ENCODE data around the gene CNTNAP5.

GRCh38 chr2:124159166-124159565 is 134.1 kb downstream of the CNTNAP5 start:
- TF ChIP-seq, protein P1, sequence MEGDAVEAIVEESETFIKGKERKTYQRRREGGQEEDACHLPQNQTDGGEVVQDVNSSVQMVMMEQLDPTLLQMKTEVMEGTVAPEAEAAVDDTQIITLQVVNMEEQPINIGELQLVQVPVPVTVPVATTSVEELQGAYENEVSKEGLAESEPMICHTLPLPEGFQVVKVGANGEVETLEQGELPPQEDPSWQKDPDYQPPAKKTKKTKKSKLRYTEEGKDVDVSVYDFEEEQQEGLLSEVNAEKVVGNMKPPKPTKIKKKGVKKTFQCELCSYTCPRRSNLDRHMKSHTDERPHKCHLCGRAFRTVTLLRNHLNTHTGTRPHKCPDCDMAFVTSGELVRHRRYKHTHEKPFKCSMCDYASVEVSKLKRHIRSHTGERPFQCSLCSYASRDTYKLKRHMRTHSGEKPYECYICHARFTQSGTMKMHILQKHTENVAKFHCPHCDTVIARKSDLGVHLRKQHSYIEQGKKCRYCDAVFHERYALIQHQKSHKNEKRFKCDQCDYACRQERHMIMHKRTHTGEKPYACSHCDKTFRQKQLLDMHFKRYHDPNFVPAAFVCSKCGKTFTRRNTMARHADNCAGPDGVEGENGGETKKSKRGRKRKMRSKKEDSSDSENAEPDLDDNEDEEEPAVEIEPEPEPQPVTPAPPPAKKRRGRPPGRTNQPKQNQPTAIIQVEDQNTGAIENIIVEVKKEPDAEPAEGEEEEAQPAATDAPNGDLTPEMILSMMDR (conservative IDR thresholded peaks at IDR 0.05; ENCODE audit: low read depth, low read length) = no peak
- no peak for TF ChIP-seq EZH2 (IDR thresholded peaks at IDR 0.05; ENCODE audit: borderline replicate concordance, low read depth, low read length, poor library complexity, severe bottlenecking)
